HG02588 (cell line): Measurements from ENCODE around the gene CYP26A1.

ENCODE experiments used
- ATAC-seq: cut with Tn5 transposase; IDR thresholded peaks from one replicate; pipeline ENCODE4 v1.9.1; 2021; ENCODE audit warnings: mild to moderate bottlenecking, moderate library complexity; ENCODE audit not compliant: unreplicated experiment

CYP26A1 gene

GRCh38 chr10:93113042-93113441 lies 39.3 kb downstream of the CYP26A1 start:
- ATAC-seq, result no peak

GRCh38 chr10:93115661-93116383 lies 42.1 kb downstream of the CYP26A1 start:
- no peak for ATAC-seq

DNA sequence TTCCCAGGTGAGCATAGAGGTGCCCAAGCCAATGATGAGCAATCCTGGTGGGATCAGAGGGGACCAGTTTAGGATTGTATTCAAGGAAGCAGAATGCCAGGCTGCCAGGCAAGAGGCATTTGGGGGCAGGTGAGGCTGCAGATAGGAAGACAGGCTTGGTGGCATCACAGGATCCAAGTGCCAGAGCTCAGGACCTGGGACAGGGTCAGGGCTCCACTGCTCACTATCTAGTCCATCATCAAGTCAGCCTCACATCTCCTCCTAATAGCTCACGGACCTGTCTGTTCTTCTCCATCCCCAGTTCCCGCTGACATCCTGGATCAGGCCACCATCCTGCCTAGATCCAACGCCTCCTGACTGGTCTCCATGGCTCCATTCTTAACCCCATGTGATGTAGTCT lies 47.6 kb downstream of the CYP26A1 start:
- ATAC-seq, result no peak

- ATAC-seq, result no peak
Measured at GRCh38 chr10:93123766-93124165, 50.1 kb downstream of the CYP26A1 start.

- ATAC-seq, result peak; percentile 73
Measured at GRCh38 chr10:93124580-93125318, 51.1 kb downstream of the CYP26A1 start.

DNA sequence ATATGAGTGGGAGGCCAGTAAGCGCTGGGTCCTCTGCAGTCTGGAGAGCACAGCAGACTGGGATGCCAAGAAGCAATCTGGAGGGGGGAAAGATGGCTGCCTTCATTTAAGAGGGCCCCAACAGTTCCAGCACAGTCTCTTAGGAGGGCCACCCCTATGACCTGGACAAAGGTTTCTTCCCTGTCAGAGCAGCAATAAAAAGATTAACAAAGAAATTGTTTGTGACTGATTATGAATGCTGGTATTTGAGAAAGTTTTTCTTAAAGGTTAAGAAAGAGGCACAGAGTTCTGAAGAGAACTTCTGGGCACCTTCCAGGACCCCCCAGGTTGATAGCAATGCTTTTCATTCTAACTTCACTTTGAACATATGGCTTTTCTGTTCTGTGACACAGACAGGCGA lies 52.3 kb downstream of the CYP26A1 start:
- ATAC-seq, result no peak

DNA sequence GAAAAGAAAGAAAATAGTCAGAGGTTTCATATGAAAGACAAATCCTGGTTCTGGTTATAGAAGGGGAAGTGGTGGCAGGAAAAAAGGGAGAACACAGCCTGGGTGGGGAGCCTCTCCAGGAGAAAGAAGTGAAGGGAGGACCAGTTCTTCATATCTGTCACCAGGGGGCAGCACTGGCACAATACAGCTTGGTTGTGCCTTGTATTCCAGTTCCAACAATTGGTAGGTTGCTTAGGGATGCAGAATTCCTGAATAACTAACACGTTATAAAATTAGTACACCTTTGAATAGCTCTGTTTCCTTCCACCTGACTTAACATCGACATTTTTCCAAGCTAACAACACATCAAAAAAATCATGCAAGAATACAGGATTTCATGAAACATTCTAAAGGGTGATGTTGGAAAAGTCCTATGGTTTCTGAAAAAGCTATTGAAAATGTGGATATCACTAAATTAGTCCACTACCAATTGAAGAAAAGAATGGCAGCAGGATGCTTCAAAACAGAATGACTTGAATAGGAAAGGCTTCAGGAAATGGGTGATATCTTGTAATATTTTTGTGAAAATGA lies 52.9 kb downstream of the CYP26A1 start:
- no peak for ATAC-seq
